ENCODE measurements around the gene UGT8. TPM values are rescaled to one million over a fixed set of nuclear protein-coding genes. Genes with fewer than 3 reads are reported as not detected.

UGT8 gene
- total RNA-seq, 1 experiment from 2014 or later = 15.7 TPM

DNA sequence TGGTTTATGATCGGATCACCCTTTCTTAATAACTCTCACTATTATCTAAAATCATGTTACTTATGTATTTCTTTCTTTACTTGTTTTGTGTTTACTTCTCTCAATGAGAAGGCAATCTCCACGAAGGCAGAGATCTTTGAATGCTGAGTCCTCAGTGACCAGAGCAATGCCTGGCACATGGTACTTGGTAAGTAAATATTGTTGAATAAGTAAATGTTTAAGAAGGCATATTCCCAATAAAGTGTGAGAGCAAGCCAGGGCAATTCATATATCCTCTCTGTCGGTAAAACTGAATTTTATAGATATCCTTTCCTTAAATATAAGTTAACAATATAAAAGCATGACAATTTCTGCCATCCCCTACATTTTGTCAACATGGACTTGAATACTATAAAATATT is 94.4 kb downstream of the UGT8 start:
- Histone ChIP-seq H3K79me1 (ENCODE audit: insufficient read depth, low read depth, low read length, poor library complexity, severe bottlenecking) (no peaks in the 10 kb centered on the region), H4K91ac (ENCODE audit: insufficient read length, low read depth, low read length) (no peak overlapping the region), H3K27ac (ENCODE audit: insufficient read length, low read depth, low read length) (no peak overlapping the region), H4K20me1 (ENCODE audit: control insufficient read depth, insufficient read depth, insufficient read length) (no peaks in the 10 kb centered on the region), H4K5ac (ENCODE audit: insufficient read length, low read depth, low read length) (no peak overlapping the region), H3K4me2 (ENCODE audit: insufficient read depth, insufficient read length, low read length) (no peak overlapping the region), H2BK15ac (ENCODE audit: low read depth, low read length) (no peak overlapping the region), H2AFZ (ENCODE audit: low read length) (no peak overlapping the region), H3K79me2 (ENCODE audit: insufficient read depth, low read length) (no peaks in the 10 kb centered on the region), H3K18ac (ENCODE audit: insufficient read length, low read depth, low read length) (no peak overlapping the region), H4K8ac (replicated peaks; ENCODE audit: insufficient read length, low read depth, low read length) (no peak overlapping the region), H3K4ac (ENCODE audit: low read depth, low read length) (no peak overlapping the region), H3K9ac (ENCODE audit: extremely low read depth, insufficient read length, low read length) (no peak overlapping the region), H3K23me2 (ENCODE audit: insufficient read length, low read depth, low read length, poor library complexity, severe bottlenecking) (no peaks in the 10 kb centered on the region), H2AK5ac (ENCODE audit: insufficient read length, low read length) (no peak overlapping the region), H2BK12ac (ENCODE audit: insufficient read length, low read depth, low read length) (no peak overlapping the region), H3K9me3 (ENCODE audit: control insufficient read depth, low read depth, low read length) (no peaks in the 10 kb centered on the region), H3K56ac (ENCODE audit: insufficient read length, low read depth, low read length) (no peak overlapping the region), H3K14ac (ENCODE audit: insufficient read depth, low read length) (no peak overlapping the region), H3K4me1 (ENCODE audit: insufficient read depth, low read length) (no peaks in the 10 kb centered on the region; the same call in 1 of the 2 replicates), H2BK5ac (ENCODE audit: insufficient read length, low read length) (no peak overlapping the region), H2BK20ac (ENCODE audit: low read depth, low read length, poor library complexity, severe bottlenecking) (no peak overlapping the region), H3K23ac (ENCODE audit: insufficient read length, low read depth, low read length) (no peak overlapping the region), H3T11ph (ENCODE audit: low read length) (no peak overlapping the region), H3K27me3 (ENCODE audit: insufficient read depth, low read length) (no peaks in the 10 kb centered on the region), H2BK120ac (ENCODE audit: low read depth, low read length, poor library complexity, severe bottlenecking) (no peak overlapping the region)
- no peaks in the 10 kb centered on the region for H3K36me3 Mint-ChIP-seq (ENCODE audit: insufficient read depth in 1 of 3, low read depth in 3 of 3)
- no peak overlapping the region for H3K27ac Mint-ChIP-seq
- no peaks in the 10 kb centered on the region for H3K9me3 Mint-ChIP-seq
- TF ChIP-seq, protein P1, sequence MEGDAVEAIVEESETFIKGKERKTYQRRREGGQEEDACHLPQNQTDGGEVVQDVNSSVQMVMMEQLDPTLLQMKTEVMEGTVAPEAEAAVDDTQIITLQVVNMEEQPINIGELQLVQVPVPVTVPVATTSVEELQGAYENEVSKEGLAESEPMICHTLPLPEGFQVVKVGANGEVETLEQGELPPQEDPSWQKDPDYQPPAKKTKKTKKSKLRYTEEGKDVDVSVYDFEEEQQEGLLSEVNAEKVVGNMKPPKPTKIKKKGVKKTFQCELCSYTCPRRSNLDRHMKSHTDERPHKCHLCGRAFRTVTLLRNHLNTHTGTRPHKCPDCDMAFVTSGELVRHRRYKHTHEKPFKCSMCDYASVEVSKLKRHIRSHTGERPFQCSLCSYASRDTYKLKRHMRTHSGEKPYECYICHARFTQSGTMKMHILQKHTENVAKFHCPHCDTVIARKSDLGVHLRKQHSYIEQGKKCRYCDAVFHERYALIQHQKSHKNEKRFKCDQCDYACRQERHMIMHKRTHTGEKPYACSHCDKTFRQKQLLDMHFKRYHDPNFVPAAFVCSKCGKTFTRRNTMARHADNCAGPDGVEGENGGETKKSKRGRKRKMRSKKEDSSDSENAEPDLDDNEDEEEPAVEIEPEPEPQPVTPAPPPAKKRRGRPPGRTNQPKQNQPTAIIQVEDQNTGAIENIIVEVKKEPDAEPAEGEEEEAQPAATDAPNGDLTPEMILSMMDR (conservative IDR thresholded peaks at IDR 0.05) = no peak
- no peaks in the 10 kb centered on the region for H3K27me3 Mint-ChIP-seq (ENCODE audit: low read depth)
- WGBS (ENCODE audit: extremely low coverage, insufficient read length, low lambda C conversion rate) = no CpG with 5 or more reads among the region's 3 CpGs
- peaks cover 2 to 11% of the 10 kb centered on the region in 2 experiments; a peak in 3 of 4 replicates for H3K4me1 Mint-ChIP-seq
- H3K4me3 Mint-ChIP-seq = no peak overlapping the region
- DNase-seq = no peak

All from H9 (cell line).